Smooth muscle cell (in vitro differentiated cells): ENCODE results near the gene VSTM2A. TPM values are rescaled to one million over a fixed set of nuclear protein-coding genes. Genes with fewer than 3 reads are reported as not detected.

Source experiments
- DNase-seq: peaks from one replicate; lab custom pipeline; 2025; ENCODE audit not compliant: unreplicated experiment; lab: John Stamatoyannopoulos, UW
- H2AFZ ChIP-seq: fragments of 200-600 bp; sonication (generic); 2 replicates; pipeline ENCODE4 v1.6.0; 2016; ENCODE audit warnings: antibody characterized with exemption, low read depth, mild to moderate bottlenecking
- H3F3A ChIP-seq: fragments of 200-600 bp; sonication (generic); 2 replicates; pipeline ENCODE4 v1.6.0; 2017; ENCODE audit warnings: antibody characterized with exemption, low read depth
- H3K27ac ChIP-seq: fragments of 200-600 bp; sonication (generic); 2 replicates; pipeline ENCODE4 v1.5.1; 2016; ENCODE audit warnings: low read depth, mild to moderate bottlenecking
- H3K27me3 ChIP-seq: fragments of 200-600 bp; sonication (generic); 2 replicates; pipeline ENCODE4 v1.6.1; 2016; ENCODE audit warnings: low read depth, mild to moderate bottlenecking
- H3K36me3 ChIP-seq: fragments of 200-600 bp; sonication (generic); 2 replicates; pipeline ENCODE4 v1.5.1; 2016; ENCODE audit warnings: low read depth
- H3K4me1 ChIP-seq: fragments of 200-600 bp; sonication (generic); 2 replicates; pipeline ENCODE4 v1.5.1; 2016; ENCODE audit warnings: low read depth
- H3K4me2 ChIP-seq: fragments of 200-600 bp; sonication (generic); 2 replicates; pipeline ENCODE4 v1.6.0; 2016; ENCODE audit warnings: mild to moderate bottlenecking
- H3K4me3 ChIP-seq: fragments of 200-600 bp; sonication (generic); 2 replicates; pipeline ENCODE4 v1.5.1; 2016; ENCODE audit warnings: mild to moderate bottlenecking
- H3K79me2 ChIP-seq: fragments of 200-600 bp; sonication (generic); 2 replicates; pipeline ENCODE4 v1.6.0; 2016; ENCODE audit warnings: low read depth, mild to moderate bottlenecking
- H3K9ac ChIP-seq: fragments of 200-600 bp; sonication (generic); 2 replicates; pipeline ENCODE4 v1.6.0; 2016; ENCODE audit warnings: low read depth
- H3K9me3 ChIP-seq: fragments of 200-600 bp; sonication (generic); replicated peaks from 2 replicates; pipeline ENCODE4 v1.5.1; 2016; ENCODE audit warnings: low read depth
- H4K20me1 ChIP-seq: fragments of 200-600 bp; sonication (generic); 2 replicates; pipeline ENCODE4 v1.6.0; 2016; ENCODE audit warnings: low read depth
- WGBS: methylation state at CpG from one replicate; pipeline ENCODE4 v1.1.7; 2016; ENCODE audit warnings: low lambda C conversion rate; 5-methylcytosine and 5-hydroxymethylcytosine counted together
- polyA plus RNA-seq: library from polyadenylated mRNA; unstranded; fragments of >200 nt; fragmentation: Nextera tagmentation; extraction: Ambion mirVana; gene quantifications from 2 replicates; pipeline ENCODE4 v1.2.1, GENCODE V29; 2016
- total RNA-seq: library from RNA; depleted of rRNA; stranded (reverse); fragments of >200 nt; gene quantifications from 2 replicates; pipeline ENCODE4 v1.2.3, GENCODE V29; 2014
- TF ChIP-seq, protein P1 (sequence below): fragments of 200-600 bp; sonication (generic); IDR thresholded peaks from 2 replicates; pipeline ENCODE4 v1.5.1; 2017; ENCODE audit warnings: borderline replicate concordance, mild to moderate bottlenecking, antibody characterized with exemption; ENCODE audit not compliant: insufficient read depth, poor library complexity, severe bottlenecking

VSTM2A gene
- total and polyA plus RNA-seq, 2 experiments from 2014 or later: 0.22 TPM; not detected in 1

DNA sequence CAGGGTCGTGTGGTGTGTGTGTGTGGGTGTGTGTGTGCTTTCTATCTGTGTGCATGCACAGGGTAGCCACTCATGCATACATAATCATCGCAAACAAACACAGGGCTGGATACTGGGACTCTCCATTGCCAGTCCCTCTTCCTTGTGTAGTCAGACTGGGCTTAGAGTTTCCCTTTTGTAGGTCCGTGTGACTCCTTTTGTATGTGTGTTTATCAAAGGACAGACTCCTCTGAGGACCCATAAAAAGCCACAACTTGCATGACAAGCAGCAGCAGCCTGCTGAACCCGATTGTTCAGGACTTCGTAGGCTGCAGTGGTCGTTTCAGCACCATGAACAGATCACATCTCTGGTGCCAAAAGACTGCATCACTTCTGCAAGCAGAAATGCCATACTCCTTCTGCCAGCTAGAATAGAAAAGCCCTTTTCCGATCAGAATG lies 895 bp downstream of the VSTM2A start:
- Histone ChIP-seq H3K27ac (no peak overlapping the region), H3K4me2 (no peak overlapping the region), H4K20me1 (no peaks in the 10 kb centered on the region), H3K4me3 (no peak overlapping the region), H3K27me3 (peaks cover 92% of the 10 kb centered on the region), H3K79me2 (no peaks in the 10 kb centered on the region), H3K4me1 (peaks cover 7% of the 10 kb centered on the region), H2AFZ (no peak overlapping the region), H3K9me3 (no peaks in the 10 kb centered on the region), H3F3A (no peaks in the 10 kb centered on the region), H3K9ac (no peak overlapping the region), H3K36me3 (no peaks in the 10 kb centered on the region)
- WGBS: 9% methylated on average over 7 of the region's 7 CpGs
- DNase-seq: no peak
- TF ChIP-seq, protein P1, sequence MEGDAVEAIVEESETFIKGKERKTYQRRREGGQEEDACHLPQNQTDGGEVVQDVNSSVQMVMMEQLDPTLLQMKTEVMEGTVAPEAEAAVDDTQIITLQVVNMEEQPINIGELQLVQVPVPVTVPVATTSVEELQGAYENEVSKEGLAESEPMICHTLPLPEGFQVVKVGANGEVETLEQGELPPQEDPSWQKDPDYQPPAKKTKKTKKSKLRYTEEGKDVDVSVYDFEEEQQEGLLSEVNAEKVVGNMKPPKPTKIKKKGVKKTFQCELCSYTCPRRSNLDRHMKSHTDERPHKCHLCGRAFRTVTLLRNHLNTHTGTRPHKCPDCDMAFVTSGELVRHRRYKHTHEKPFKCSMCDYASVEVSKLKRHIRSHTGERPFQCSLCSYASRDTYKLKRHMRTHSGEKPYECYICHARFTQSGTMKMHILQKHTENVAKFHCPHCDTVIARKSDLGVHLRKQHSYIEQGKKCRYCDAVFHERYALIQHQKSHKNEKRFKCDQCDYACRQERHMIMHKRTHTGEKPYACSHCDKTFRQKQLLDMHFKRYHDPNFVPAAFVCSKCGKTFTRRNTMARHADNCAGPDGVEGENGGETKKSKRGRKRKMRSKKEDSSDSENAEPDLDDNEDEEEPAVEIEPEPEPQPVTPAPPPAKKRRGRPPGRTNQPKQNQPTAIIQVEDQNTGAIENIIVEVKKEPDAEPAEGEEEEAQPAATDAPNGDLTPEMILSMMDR: no peak

DNA sequence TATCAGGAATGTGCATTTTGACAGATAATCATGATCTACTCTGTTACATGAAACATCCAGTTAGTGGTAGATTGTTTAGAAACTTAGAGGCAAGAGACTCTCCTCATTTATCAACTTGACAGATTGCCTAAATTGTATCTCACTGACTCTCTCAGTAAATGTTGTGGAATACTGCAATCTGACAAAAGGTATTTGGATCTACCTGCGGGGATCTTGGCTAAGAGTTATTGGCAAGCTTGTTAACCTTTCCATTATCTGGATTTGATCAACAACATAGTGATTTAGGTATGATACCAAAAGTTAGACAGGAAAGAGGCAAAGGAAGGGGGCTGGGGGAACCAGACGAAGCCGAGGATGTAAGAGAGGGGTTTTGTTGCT lies 2.0 kb downstream of the VSTM2A start:
- Histone ChIP-seq H3K27me3 (peaks cover 96% of the 10 kb centered on the region), H3K4me3 (no peak overlapping the region), H3K4me2 (no peak overlapping the region), H2AFZ (no peak overlapping the region), H3K36me3 (no peaks in the 10 kb centered on the region), H3K9me3 (no peaks in the 10 kb centered on the region), H3K27ac (no peak overlapping the region), H4K20me1 (no peaks in the 10 kb centered on the region), H3K9ac (no peak overlapping the region), H3K4me1 (peaks cover 7% of the 10 kb centered on the region), H3K79me2 (no peaks in the 10 kb centered on the region), H3F3A (no peaks in the 10 kb centered on the region)
- WGBS: 13% methylated on average over 3 of the region's 3 CpGs
- TF ChIP-seq, protein P1: no peak
- no peak for DNase-seq

DNA sequence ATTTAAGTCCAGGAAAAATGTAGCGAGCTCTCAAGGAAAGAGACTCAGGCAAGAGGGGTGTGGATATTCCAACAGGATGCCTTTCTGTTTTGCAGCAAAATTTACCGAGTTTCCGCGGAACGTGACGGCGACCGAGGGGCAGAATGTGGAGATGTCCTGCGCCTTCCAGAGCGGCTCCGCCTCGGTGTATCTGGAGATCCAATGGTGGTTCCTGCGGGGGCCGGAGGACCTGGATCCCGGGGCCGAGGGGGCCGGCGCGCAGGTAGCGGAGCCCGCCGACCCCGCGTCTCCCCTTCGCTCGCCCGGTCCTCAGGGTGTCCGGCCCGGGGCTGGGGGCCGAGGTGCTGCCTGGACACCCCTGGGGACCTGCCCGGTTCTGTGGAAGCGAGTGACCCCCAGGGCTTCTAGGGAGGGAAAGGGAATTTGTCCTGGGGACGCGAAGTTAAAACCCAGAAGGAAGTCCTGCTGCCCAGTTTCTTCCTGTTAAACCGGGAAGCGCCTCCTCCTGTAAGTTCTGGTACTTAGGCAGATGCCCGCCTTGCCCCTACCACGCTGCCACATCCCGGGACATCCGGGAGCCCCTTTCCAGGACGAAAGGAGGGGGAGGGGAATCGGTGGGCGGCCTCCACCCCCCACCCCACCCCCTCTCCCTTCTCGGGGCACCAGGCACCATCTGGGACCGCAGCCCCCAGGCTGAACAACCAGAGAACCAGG lies 2.5 kb downstream of the VSTM2A start:
- H3K36me3 ChIP-seq: no peaks in the 10 kb centered on the region
- 2% methylated on average over 34 of the region's 45 CpGs for WGBS
- no peak for DNase-seq
- no peak overlapping the region for H3K9ac ChIP-seq
- H4K20me1 ChIP-seq: no peaks in the 10 kb centered on the region
- H3K4me1 ChIP-seq: peaks cover 7% of the 10 kb centered on the region
- no peak overlapping the region for H3K4me3 ChIP-seq
- TF ChIP-seq, protein P1: no peak
- no peak overlapping the region for H3K27ac ChIP-seq
- no peaks in the 10 kb centered on the region for H3K79me2 ChIP-seq
- H2AFZ ChIP-seq: no peak overlapping the region
- H3F3A ChIP-seq: no peaks in the 10 kb centered on the region
- H3K9me3 ChIP-seq: no peaks in the 10 kb centered on the region
- peak overlapping the region; percentile 51 for H3K4me2 ChIP-seq
- H3K27me3 ChIP-seq: peaks cover 90% of the 10 kb centered on the region

DNA sequence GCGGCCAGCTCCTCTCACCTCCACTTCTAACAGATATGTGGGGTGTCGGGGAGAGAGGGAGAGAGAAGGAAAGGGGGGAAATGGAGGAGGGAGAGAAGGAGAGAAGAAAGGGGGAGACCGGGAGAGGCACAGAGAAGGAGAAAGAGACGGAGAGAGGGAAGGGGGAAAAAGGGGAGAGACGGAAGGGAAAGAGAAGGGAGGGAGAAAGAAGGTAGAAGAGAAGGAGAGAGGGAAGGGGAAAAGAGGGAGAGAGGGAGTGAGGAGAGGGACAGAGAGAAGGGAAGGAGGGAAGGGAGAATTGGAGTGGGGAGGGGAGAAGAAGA lies 3.0 kb downstream of the VSTM2A start:
- H3K4me1 ChIP-seq: peaks cover 7% of the 10 kb centered on the region
- H3K27me3 ChIP-seq: peaks cover 85% of the 10 kb centered on the region
- no peaks in the 10 kb centered on the region for H3K9me3 ChIP-seq
- DNase-seq: no peak
- 4% methylated on average over 3 of the region's 5 CpGs for WGBS
- no peak overlapping the region for H3K27ac ChIP-seq
- no peaks in the 10 kb centered on the region for H3K79me2 ChIP-seq
- TF ChIP-seq, protein P1: no peak
- no peaks in the 10 kb centered on the region for H3K36me3 ChIP-seq
- H3F3A ChIP-seq: no peaks in the 10 kb centered on the region
- no peak overlapping the region for H3K4me2 ChIP-seq
- H2AFZ ChIP-seq: no peak overlapping the region
- no peak overlapping the region for H3K4me3 ChIP-seq
- H4K20me1 ChIP-seq: no peaks in the 10 kb centered on the region
- H3K9ac ChIP-seq: no peak overlapping the region
